GM19455 (cell line): ENCODE measurements around the gene KIAA1755.
"Not testable (repeated sequence)": the region's sequence is repeated elsewhere in the genome, so short reads cannot be mapped to it uniquely, and the experiment has no call there.

Experiments
- ATAC-seq: cut with Tn5 transposase; IDR thresholded peaks from one replicate; pipeline ENCODE4 v1.9.1; 2021; ENCODE audit not compliant: unreplicated experiment

Gene KIAA1755

GRCh38 chr20:38291966-38292365, 31.4 kb upstream of the KIAA1755 start:
- no peak for ATAC-seq

GRCh38 chr20:38290829-38291814, 30.6 kb upstream of the KIAA1755 start:
- no peak for ATAC-seq

- ATAC-seq, result no peak
Observed at GRCh38 chr20:38286586-38287531, 26.3 kb upstream of the KIAA1755 start.

- no peak for ATAC-seq
Observed at GRCh38 chr20:38284893-38285444, 24.4 kb upstream of the KIAA1755 start.

GRCh38 chr20:38284066-38284650, 23.6 kb upstream of the KIAA1755 start:
- ATAC-seq, result not testable (repeated sequence)

GRCh38 chr20:38283236-38283635, 22.7 kb upstream of the KIAA1755 start:
- no peak for ATAC-seq

- ATAC-seq, result not testable (repeated sequence)
Observed at GRCh38 chr20:38281176-38281915, 20.8 kb upstream of the KIAA1755 start.

- ATAC-seq, result no peak
Observed at GRCh38 chr20:38278763-38279162, 18.2 kb upstream of the KIAA1755 start.

- ATAC-seq, result no peak
Observed at GRCh38 chr20:38278131-38278530, 17.6 kb upstream of the KIAA1755 start.

- no peak for ATAC-seq
Observed at GRCh38 chr20:38277691-38278090, 17.2 kb upstream of the KIAA1755 start.

GRCh38 chr20:38277285-38277684, 16.8 kb upstream of the KIAA1755 start:
- no peak for ATAC-seq

- no peak for ATAC-seq
Observed at GRCh38 chr20:38275815-38276550, 15.4 kb upstream of the KIAA1755 start.

- no peak for ATAC-seq
Observed at GRCh38 chr20:38272961-38273360, 12.4 kb upstream of the KIAA1755 start.

- no peak for ATAC-seq
Observed at GRCh38 chr20:38272398-38272797, 11.9 kb upstream of the KIAA1755 start.

GRCh38 chr20:38271608-38272120, 11.1 kb upstream of the KIAA1755 start:
- no peak for ATAC-seq

GRCh38 chr20:38270869-38271605, 10.5 kb upstream of the KIAA1755 start:
- no peak for ATAC-seq

GRCh38 chr20:38269715-38270114, 9.2 kb upstream of the KIAA1755 start:
- no peak for ATAC-seq

- no peak for ATAC-seq
Observed at GRCh38 chr20:38269040-38269439, 8.5 kb upstream of the KIAA1755 start.
